Measurements from ENCODE around the gene SZT2. TPM values are rescaled to one million over a fixed set of nuclear protein-coding genes. Genes with fewer than 3 reads are reported as not detected.

The SZT2 gene
- total RNA-seq, 1 donor from 2014 or later: 11.0 TPM

- Mint-ChIP-seq H3K4me1 (peaks cover 32% of the 10 kb centered on the region), H3K4me3 (no peak overlapping the region), H3K9me3 (no peaks in the 10 kb centered on the region), H3K36me3 (peaks cover 30% of the 10 kb centered on the region), H3K27me3 (ENCODE audit: insufficient read depth, low read depth) (peaks cover 5% of the 10 kb centered on the region), H3K27ac (peak overlapping the region; percentile 19)
- no peaks in the 10 kb centered on the region for H3K79me2 ChIP-seq (ENCODE audit: low read depth)
- H3K36me3 ChIP-seq: no peaks in the 10 kb centered on the region
- DNase-seq (ENCODE audit: low spot score): no peak
- no peak overlapping the region for H3K4me3 ChIP-seq
- TF ChIP-seq EZH2phosphoT487 (IDR thresholded peaks at IDR 0.05): no peak
- no peak for TF ChIP-seq EZH2 (IDR thresholded peaks at IDR 0.05)
- no peak for TF ChIP-seq CTCF (IDR thresholded peaks at IDR 0.05)
- no peak overlapping the region for H3K27ac ChIP-seq
- peaks cover 5% of the 10 kb centered on the region for H3K4me1 ChIP-seq
- H3K4me2 ChIP-seq: no peak overlapping the region
- no peaks in the 10 kb centered on the region for H3K27me3 ChIP-seq
- H3K9ac ChIP-seq: no peak overlapping the region
- H3F3A ChIP-seq (ENCODE audit: low read depth): no peaks in the 10 kb centered on the region
- H3K9me3 ChIP-seq (ENCODE audit: low read depth): no peaks in the 10 kb centered on the region
- H2AFZ ChIP-seq (replicated peaks): no peak overlapping the region
- H4K20me1 ChIP-seq (ENCODE audit: low read depth): peaks cover 3% of the 10 kb centered on the region
Measured at GRCh38 chr1:43441166-43441893, 51.6 kb downstream of the SZT2 start.

GRCh38 chr1:43441894-43442637, 52.4 kb downstream of the SZT2 start:
- H3F3A ChIP-seq (ENCODE audit: low read depth): no peaks in the 10 kb centered on the region
- peaks cover 3% of the 10 kb centered on the region for H4K20me1 ChIP-seq (ENCODE audit: low read depth)
- H3K27me3 Mint-ChIP-seq (ENCODE audit: insufficient read depth, low read depth): peaks cover 5% of the 10 kb centered on the region
- H3K4me3 Mint-ChIP-seq: no peak overlapping the region
- H3K27ac ChIP-seq: no peak overlapping the region
- H3K9me3 Mint-ChIP-seq: no peaks in the 10 kb centered on the region
- H2AFZ ChIP-seq (replicated peaks): no peak overlapping the region
- peaks cover 25% of the 10 kb centered on the region for H3K4me1 Mint-ChIP-seq
- peaks cover 35% of the 10 kb centered on the region for H3K36me3 Mint-ChIP-seq
- no peak overlapping the region for H3K27ac Mint-ChIP-seq
- H3K4me2 ChIP-seq: no peak overlapping the region
- H3K9me3 ChIP-seq (ENCODE audit: low read depth): no peaks in the 10 kb centered on the region
- H3K36me3 ChIP-seq: no peaks in the 10 kb centered on the region
- H3K4me3 ChIP-seq: no peak overlapping the region
- no peaks in the 10 kb centered on the region for H3K27me3 ChIP-seq
- H3K4me1 ChIP-seq: peaks cover 5% of the 10 kb centered on the region
- no peak overlapping the region for H3K9ac ChIP-seq
- TF ChIP-seq EZH2phosphoT487 (IDR thresholded peaks at IDR 0.05) (no peak), CTCF (IDR thresholded peaks at IDR 0.05) (no peak), EZH2 (IDR thresholded peaks at IDR 0.05) (no peak)
- DNase-seq (ENCODE audit: low spot score): no peak
- H3K79me2 ChIP-seq (ENCODE audit: low read depth): no peaks in the 10 kb centered on the region

DNA sequence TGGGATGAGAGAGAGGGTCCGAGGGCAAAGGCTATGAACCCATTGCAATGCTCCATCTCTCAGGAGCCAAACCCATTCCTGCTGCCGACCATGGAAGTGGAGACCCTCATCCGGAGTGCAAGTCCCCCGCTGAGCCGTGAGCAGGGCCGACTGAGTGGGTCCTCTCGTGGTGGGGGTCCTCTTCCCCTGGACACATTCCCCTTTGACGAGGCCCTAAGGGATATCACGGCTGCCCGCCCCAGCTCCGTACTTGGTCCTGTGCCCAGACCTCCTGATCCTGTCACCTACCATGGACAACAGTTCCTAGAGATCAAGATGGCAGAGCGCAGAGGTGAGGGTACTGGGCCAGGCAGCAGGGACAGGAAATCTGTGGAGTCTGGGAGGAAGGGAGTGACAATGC, 53.1 kb downstream of the SZT2 start:
- TF ChIP-seq EZH2phosphoT487 (IDR thresholded peaks at IDR 0.05): no peak
- no peak for TF ChIP-seq CTCF (IDR thresholded peaks at IDR 0.05)
- no peak for TF ChIP-seq EZH2 (IDR thresholded peaks at IDR 0.05)
- Mint-ChIP-seq H3K4me3 (no peak overlapping the region), H3K27ac (no peak overlapping the region), H3K36me3 (peaks cover 40% of the 10 kb centered on the region), H3K9me3 (no peaks in the 10 kb centered on the region), H3K4me1 (peaks cover 18% of the 10 kb centered on the region), H3K27me3 (ENCODE audit: insufficient read depth, low read depth) (peaks cover 5% of the 10 kb centered on the region)
- H3K79me2 ChIP-seq (ENCODE audit: low read depth): no peaks in the 10 kb centered on the region
- no peak for DNase-seq (ENCODE audit: low spot score)
- no peak overlapping the region for H2AFZ ChIP-seq (replicated peaks)
- peaks cover 5% of the 10 kb centered on the region for H3K4me1 ChIP-seq
- H3K9ac ChIP-seq: no peak overlapping the region
- no peak overlapping the region for H3K27ac ChIP-seq
- peaks cover 3% of the 10 kb centered on the region for H4K20me1 ChIP-seq (ENCODE audit: low read depth)
- no peaks in the 10 kb centered on the region for H3F3A ChIP-seq (ENCODE audit: low read depth)
- no peaks in the 10 kb centered on the region for H3K9me3 ChIP-seq (ENCODE audit: low read depth)
- no peaks in the 10 kb centered on the region for H3K36me3 ChIP-seq
- no peak overlapping the region for H3K4me3 ChIP-seq
- H3K27me3 ChIP-seq: no peaks in the 10 kb centered on the region
- no peak overlapping the region for H3K4me2 ChIP-seq
